Stimulated activated CD8-positive, alpha-beta memory T cell treated with anti-CD3 and anti-CD28 coated beads, Interleukin-7, amount 100 ng/mL, for 4 hours (primary cell): ENCODE results near the gene CADM2.
"Not testable (repeated sequence)": the region's sequence is repeated elsewhere in the genome, so short reads cannot be mapped to it uniquely, and the experiment has no call there.

Experiments used
- DNase-seq, 2 donors: peaks; one replicate each; pipeline ENCODE4 v3.0.0-alpha.2; 2020; ENCODE audit warnings: low read depth in 2 of 2

CADM2 gene

DNA sequence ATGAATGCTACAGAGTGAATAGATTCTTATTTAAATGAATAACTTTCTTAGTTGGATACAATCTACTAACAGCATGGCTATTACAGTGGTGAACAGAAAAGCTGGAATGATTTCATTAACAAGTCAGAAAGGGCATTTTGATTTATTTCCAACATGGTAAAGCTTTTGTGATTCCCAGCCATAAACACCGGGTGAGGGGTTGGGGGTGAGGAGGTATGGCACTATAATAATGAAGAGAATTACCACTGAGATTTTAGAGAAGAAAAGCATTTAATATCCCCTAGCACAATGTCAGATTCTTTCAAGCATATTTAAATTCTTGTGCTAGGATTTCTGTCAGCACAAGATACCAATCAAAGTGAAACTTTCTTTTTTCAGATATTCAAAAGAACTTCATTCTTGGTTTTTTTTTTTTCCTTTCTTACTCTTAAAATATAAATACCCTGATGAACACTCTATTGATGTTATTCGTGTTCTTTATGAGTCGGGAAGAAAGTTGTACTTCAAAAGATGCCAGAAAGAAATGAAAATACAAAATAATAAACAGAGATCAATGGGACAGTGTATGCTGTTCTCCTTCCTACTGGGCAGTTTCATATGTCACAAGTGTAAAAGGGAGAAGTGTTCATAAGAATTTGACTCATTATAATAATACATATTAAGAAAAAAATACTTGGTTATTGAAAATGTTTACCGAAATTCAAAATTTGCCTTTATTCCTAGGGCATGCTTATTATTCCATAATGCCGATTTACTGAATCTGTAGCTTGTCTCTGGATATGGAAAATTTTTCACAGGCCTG is 522.8 kb downstream of the CADM2 start:
- no peak for DNase-seq

DNA sequence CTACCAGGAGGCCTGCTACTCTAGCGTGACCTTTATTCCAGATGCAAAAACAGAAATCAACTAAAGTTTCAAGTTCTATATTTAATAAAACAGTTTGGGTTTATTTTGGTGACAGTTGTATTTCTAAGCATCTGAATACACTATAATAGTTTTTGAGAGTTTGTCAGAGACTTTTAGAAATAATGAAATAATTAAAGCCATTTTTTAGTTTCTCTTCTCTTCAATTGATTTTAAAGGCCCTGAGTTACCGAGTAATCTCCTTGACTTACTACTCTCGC is 523.4 kb downstream of the CADM2 start:
- no peak for DNase-seq

DNA sequence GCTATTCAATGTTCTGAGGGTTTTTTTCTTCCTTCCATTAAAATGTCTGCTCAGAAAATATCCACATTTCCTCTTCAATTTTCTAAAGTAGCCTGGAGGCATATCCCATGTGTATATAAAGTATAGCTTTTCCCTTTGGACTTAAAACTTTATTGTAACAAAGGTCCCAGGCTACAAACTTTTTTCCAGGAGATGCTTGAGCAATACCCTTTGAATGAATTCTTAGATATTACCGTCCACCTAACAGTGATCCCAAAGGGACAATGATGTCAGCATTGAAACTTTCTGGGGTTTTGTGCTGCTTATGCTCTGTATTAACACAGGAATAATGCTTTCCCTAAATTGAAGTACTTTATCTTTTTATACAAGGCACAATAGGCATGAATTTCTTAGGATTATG is 525.2 kb downstream of the CADM2 start:
- no peak for DNase-seq

DNA sequence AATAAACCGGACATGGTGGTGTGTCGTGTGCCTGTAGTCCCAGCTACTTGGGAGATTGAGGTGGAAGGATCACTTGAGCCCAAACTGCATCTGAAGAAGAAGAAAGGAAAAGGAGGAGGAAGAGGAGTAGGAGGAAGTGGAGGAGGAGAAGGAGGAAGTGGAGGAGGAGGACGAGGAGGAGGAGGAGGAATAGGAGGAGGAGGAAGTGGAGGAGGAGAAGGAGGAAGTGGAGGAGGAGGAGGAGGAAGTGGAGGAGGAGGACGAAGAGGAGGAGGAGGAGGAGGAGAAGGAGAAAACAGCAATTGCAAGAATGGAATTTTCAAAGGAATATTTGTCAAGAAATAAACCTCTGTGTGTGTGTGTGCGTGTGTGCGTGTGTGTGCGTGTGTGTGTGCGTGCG is 528.6 kb downstream of the CADM2 start:
- DNase-seq = no peak

DNA sequence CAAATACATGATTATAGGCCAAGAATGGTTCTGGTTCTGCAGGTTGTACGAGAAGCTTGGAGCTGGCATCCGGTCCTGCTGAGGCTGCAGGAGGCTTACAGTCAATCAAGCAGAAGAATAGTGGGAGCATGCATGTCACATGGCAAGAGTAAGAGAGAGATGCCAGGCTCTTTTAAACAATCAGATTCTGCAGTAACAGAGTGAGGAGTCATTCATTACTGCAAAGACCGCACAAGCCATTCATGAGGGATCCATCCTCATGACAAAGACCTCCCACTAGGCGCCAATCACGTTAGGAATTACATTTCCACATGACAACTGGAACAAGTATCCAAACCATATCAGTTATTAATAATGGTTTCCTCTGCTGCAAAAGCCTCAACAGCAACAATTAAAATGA is 536.8 kb downstream of the CADM2 start:
- DNase-seq = no peak

DNA sequence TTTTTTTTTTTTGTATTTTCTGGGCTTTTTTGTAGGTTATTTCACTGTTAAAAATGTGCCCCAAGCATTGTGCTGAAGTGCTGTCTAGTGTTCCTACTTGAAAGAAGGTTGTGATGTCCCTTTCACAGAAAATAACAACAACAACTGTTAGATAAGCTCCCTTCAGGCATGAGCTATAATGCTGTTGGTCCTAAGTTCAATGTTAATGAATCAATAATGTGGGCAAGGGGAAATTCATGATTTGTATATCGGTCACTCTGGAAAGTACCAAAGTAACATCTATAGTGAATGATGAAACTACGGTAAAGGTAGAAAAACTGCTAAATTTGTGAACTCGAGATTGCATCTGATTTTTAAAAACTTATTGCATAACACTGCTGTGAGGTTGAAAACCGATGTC is 539.4 kb downstream of the CADM2 start:
- DNase-seq = no peak

DNA sequence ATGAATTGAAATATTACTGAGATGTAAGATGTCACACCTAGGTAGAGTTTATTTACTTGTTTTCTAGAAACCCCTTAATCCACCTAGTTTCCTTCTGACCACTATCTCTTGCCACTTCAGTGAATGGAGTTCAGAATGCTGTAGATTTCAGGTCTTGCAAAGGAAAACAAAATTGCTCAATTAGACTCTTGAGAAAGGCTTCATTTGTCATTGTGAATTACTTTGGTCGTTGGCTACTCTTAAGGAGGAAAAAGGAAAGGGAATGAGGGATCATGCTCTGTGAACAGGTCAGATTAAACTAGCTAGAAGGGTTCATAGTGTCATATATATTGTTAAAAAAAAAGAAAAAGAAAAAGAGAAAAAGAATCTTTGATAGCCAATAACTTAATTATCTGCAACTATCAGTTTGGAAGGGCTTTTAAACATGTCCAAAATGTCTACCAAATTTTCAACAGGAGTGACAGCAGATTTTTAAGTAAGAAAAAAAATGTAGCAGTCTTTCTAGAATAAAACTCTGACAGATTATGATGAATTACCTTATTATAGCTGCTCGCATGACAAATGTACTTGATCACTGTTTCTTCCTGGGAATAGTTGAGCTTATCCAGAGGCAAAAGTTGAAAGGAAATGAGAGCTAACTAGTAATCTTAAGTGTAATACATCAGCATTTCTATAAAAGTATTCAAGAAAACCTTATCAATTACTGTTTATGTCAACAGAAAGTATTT is 543.5 kb downstream of the CADM2 start:
- no peak for DNase-seq

DNA sequence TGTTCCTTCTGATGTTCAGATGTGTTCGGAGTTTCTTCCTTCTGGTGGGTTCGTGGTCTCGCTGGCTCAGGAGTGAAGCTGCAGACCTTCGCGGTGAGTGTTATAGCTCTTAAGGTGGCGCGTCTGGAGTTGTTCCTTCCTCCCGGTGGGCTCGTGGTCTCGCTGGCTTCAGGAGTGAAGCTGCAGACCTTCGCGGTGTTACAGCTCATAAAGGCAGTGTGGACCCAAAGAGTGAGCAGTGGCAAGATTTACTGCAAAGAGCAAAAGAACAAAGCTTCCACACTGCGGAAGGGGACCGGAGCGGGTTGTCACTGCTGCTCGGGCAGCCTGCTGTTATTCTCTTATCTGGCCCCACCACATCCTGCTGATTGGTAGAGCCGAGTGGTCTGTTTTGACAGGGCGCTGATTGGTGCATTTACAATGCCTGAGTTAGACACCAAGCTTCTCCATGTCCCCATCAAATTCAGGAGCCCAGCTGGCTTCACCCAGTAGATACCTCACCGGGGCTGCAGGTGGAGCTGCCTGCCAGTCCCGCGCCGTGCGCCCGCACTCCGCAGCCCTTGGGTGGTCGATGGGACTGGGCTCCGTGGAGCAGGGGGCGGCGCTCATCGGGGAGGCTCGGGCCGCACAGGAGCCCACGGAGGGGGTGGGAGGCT is 545.5 kb downstream of the CADM2 start:
- DNase-seq = not testable (repeated sequence)

DNA sequence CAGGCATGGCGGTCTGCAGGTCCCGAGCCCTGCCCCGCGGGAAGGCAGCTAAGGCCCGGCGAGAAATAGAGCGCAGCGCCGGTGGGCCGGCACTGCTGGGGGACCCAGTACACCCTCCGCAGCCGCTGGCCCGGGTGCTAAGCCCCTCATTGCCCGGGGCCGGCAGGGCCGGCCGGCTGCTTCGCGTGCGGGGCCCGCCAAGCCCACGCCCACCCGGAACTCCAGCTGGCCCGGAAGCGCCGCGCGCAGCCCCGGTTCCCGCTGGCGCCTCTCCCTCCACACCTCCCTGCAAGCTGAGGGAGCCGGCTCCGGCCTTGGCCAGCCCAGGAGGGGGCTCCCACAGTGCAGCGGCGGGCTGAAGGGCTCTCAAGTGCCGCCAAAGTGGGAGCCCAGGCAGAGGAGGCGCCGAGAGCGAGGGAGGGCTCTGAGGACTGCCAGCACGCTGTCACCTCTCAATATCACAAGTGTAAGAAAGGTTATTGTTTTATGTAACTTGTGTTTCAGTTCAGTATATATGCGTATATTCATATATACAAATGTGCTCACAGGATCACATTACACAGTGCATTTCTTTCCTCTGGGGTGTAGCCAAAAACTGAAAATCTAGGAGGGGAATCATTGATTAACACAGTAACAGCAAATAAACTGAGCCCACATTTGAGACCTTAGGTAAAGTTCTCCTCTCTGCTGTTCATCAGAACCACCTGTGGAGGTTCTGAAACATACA is 546.2 kb downstream of the CADM2 start:
- not testable (repeated sequence) for DNase-seq

DNA sequence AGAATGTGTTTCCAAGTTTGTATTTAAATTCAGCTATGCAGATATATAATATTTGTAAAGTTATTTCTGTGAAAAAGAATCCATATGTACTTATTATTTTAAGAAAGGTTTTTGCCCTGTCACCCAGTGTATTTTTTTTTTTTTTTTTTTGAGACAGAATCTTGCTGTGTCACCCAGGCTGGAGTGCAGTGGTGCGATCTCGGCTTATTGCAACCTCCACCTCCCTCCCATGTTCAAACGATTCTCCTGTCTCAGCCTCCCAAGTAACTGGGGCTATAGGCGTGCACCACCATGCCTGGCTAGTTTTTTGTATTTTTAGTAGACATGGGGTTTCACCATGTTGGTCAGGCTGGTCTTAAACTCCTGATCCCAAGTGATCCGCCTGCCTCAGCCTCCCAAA is 548.3 kb downstream of the CADM2 start:
- not testable (repeated sequence) for DNase-seq

DNA sequence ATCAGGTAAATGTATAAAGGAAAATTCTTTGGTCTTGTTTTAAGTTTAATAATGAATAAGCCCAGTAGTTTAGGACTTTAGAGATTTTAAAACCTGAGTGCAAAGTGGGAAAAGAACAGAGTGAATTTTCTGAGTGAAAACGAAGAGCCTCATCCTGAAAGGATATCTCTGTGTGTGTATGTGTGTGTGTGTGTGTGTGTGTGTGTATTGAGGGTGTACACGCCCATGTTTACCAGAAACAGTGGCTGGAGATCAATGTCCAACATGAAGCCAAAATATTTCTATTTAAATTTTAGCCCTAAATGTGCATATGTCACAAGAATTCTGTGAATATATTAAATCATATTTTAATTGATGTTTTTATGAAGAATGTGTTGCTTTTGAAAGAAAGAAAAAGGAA is 549.9 kb downstream of the CADM2 start:
- no peak for DNase-seq

DNA sequence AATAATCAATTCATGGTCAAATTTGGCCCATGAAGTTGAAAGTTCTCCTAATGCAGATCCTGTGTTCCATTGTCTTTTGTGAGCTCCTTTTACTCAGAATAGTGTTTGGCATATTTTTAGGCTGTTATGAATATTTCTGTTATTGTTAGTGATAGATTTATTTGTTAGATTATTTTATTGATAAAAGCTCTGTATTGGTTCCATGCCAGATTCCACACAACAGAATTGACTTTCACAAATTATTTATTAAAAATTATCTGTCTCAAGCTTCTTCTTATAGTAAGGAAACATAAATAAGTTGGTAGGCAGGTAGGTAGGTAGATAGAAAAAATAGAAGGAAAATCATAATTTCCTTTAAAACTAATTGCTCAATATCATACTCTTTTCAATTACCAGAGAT is 557.4 kb downstream of the CADM2 start:
- DNase-seq = no peak

DNA sequence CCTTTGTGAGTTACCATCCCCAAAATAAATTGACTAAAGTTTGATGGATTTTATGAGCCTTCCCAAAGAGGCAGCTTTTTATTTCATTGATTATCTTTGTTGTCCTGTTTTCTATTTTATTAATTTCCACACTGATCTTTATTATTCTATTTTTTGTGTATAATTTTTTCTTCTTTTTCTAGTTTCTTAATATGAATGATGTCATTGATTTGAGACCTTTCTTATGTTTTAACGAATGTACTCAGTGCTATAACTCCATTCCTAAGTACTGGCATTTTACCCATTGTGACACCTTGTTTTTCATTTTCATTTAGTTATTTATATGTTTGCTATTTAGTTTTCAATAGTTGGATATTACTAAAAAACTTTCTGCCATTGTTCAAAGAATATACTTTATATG is 565.3 kb downstream of the CADM2 start:
- DNase-seq = no peak

DNA sequence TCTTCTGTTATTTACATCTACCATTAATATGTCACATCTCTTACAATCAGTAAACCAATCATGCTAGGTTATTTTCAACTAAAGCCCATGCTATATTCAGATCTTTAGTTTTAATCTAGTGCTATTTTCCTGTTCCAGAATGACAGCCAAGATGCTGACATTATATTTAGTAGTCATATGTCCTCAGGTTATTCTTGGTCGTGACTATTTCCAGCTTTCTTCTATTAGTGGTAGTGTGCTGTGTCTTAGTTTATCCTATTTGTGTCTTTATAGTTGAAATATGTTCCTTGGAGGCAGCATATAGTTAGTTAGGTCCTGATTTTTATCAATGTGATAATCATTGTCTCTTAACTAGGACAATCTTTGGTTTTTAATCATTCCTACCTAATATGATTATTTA is 566.5 kb downstream of the CADM2 start:
- no peak for DNase-seq

DNA sequence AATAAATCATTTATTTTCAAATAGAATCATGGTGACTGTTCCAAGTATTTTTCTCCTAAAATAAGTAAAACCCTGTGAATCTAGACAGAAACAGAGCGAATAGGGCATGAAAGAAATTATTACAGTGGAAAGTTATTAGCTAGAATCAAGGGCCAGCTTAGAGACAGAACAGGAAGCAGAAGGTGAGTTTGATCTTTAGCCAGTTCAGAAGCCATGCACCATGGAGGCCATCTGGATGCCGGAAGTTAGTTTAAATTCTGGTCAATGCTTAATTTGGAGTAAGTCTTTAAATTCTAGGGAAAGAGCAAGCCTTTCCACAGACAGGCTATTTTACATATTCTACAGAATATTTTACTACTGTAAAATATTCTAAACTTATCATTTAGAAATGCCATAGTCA is 574.8 kb downstream of the CADM2 start:
- no peak for DNase-seq

DNA sequence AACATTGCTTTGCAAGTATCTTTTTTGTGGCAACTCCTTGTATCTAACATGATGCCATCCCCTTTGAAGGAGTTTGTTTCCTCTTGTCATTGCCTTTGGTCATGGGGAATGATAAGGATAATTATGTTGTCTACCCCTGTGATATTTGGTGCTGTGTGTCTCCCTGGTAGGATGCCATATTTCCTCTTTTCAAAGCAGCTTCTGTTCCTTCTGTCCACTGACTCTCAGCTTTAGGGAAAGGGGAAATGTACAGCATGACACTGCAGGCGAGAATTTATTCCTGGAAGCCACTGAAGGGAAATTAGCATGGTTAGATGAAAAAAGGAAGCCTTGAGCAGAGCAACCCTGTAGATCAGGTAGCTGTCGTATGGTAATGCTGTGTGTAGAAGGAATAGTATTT is 576.7 kb downstream of the CADM2 start:
- DNase-seq = no peak

DNA sequence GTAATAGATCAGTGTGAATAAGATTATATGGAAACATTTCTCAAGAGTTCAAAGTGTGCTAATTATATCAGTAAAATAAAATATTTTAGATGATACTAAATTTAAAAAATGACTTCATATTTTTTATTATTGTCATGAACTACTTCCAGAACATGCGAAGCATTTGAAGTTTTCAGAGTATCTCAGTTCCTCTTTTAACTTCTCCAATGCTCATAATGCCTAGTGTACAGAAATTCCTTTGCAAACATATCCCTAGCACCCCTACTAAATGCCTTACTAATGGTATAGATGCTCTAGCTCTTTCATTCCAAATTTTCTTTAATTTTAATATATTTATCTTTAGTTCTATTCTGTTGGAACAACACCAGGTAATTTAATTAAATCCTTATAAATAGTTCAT is 580.4 kb downstream of the CADM2 start:
- DNase-seq = no peak

DNA sequence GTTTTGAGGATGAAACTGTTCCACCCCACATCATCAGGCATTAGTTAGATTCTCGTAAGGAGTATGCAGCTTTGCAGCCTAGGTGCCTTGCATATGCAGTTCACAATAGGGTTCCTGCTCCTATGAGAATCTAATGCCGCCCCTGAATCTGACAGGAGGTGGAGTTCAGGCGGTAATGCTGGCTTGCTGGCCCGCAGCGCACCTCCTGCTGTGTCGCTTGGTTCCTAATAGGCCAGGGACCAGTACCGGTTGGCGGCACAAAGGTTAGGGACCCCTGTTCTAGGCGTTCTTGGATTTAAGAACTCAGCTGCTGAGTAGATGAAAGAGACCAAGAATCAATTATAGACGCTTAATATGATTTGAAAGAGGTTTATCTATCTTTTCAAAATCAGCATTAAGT is 595.4 kb downstream of the CADM2 start:
- no peak for DNase-seq

DNA sequence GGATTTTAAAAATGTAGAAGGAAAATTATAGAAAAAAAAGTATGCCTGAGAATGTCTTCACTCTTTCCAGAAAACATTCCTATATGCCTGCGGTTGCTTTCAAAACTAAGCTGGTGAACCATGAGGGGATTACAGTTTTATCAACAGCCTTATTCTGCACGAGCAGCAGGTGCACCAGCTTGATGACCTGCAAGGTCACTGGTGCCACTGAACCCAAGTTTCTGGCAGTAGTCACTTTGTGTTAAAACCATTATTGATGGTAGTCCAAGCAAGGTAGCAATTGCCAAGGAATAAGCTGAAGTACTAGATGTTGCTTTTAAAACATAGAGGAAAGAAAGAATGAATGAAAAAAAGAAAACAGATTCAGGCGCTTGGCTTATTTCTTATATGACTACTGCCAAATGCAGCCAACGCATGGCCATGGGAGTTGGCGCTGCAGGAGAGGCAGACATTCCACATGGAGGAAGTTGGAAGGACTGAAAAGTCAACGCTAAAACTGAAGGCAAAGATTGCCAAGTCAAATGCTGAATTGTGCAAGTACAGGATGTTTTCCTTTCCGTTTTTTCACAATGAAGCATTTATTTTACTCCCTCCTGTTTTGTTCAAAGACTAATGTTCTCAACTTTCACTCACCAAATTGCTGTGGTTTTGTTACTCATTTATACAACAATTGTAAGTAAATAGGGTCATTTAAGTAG is 601.4 kb downstream of the CADM2 start:
- no peak for DNase-seq

DNA sequence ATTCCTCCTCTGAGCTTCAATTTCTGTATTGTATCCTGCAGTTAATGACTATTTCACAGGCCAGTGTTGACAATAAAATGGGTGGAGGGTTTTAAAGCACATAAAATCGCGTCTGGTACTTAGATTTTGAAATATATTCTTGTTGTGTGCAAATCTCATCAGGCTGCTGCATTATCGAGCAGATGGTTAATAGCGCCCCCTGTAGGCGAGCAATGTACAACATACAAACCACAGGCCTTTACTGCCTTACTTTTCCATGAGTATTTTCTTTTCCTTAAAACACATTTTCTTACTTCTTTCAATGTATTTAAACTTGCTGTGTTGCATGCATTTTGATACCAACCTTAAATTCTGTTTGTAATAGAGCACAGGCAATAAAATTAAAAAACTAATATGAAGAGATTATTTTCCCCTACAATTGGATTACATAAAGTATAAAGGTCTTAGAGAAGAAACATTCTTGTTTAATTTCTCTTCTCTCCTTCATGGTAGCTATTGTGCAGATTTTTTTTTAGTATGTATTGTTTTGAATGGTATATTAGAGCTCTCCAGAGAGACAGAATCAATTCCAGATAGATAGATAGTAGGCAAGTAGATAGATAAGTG is 608.4 kb downstream of the CADM2 start:
- no peak for DNase-seq

DNA sequence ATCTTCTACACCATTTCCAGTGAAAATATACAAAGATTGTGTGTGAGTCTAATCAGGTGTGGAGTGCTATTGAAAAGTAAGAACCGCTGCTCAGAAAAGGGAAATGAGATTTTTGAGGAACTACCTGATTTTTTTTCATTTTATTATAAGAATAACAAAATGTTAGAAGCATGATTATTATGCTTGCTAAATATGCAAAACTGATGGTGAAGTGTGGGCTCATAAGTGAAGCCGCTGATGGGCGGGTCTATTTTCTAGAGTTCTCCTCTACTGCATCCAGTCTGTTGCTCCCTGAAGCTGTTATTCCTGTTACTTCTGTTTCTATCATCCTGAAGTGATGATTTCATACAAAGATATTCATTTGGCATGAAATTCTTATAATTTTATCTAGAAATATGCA is 612.0 kb downstream of the CADM2 start:
- no peak for DNase-seq

DNA sequence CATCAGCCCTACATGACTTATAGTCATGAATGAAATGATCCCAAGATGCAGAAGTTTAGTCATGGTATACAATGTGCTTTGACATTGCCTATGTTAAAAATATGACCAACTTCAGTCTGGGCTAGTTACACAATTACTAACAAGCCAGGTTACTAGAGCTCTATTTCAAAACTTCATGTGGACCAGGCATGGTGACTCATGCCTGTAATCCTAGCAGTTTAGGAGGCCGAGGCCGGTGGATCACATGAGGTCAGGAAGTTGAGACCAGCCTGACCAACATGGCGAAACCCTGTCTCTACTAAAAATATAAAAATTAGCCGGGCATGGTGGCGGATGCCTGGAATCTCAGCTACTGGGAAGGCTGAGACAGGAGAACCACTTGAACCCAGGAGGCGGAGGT is 613.0 kb downstream of the CADM2 start:
- DNase-seq = no peak
